K562 (cell line): ENCODE measurements around the gene CAPRIN1. TPM values are rescaled to one million over a fixed set of nuclear protein-coding genes. Genes with fewer than 3 reads are reported as not detected.

Experiments
- BRD4 ChIP-seq: fragments of 200-600 bp; sonication (generic); IDR thresholded peaks from 2 replicates; pipeline ENCODE4 v1.6.1; 2017; ENCODE audit warnings: inconsistent platforms
- CGGBP1 ChIP-seq: fragments of 250-450 bp; sonication (Bioruptor Pico); IDR thresholded peaks from 2 replicates; pipeline ENCODE4 v1.9.0; 2021; ENCODE audit warnings: mild to moderate bottlenecking
- ELF4 ChIP-seq: fragments of 450-650 bp; formaldehyde crosslinking; IDR thresholded peaks from 2 replicates; pipeline ENCODE4 v1.4.0; 2022; ENCODE audit warnings: missing genetic modification characterization
- FOXJ2 ChIP-seq: fragments of 200-800 bp; sonication (Bioruptor generic); IDR thresholded peaks from 2 replicates; pipeline ENCODE4 v1.6.1; 2016; ENCODE audit warnings: missing genetic modification characterization, missing compliant biosample characterization
- GATA2 ChIP-seq: sonication (generic); formaldehyde crosslinking; IDR thresholded peaks from 2 replicates; pipeline ENCODE4 v1.4.0; 2020; ENCODE audit warnings: mild to moderate bottlenecking, missing genetic modification reagents
- GATAD2A ChIP-seq: fragments of 450-650 bp; IDR thresholded peaks from 2 replicates; pipeline ENCODE4 v1.6.1; 2017
- HLTF ChIP-seq: fragments of 450-650 bp; IDR thresholded peaks from 2 replicates; pipeline ENCODE4 v1.6.1; 2016
- SPI1 ChIP-seq: IDR thresholded peaks from 2 replicates; pipeline ENCODE4 v1.6.1; 2011; ENCODE audit warnings: low read depth, low read length, control low read depth, borderline replicate concordance
- THRB ChIP-seq: fragments of 450-650 bp; formaldehyde crosslinking; conservative IDR thresholded peaks from 2 replicates; pipeline ENCODE4 v1.4.0; 2022; ENCODE audit warnings: mild to moderate bottlenecking, missing genetic modification characterization
- ZBTB1 ChIP-seq: sonication (generic); formaldehyde crosslinking; IDR thresholded peaks from 2 replicates; pipeline ENCODE4 v1.8.1; 2023; ENCODE audit warnings: missing genetic modification reagents, low read depth, mild to moderate bottlenecking, borderline replicate concordance
- ZNF175 ChIP-seq: fragments of 200-800 bp; sonication (Bioruptor generic); IDR thresholded peaks from 2 replicates; pipeline ENCODE4 v1.6.1; 2016; ENCODE audit warnings: low read depth, mild to moderate bottlenecking, missing genetic modification characterization, missing compliant biosample characterization
- ZNF282 ChIP-seq: sonication (generic); formaldehyde crosslinking; IDR thresholded peaks from 2 replicates; pipeline ENCODE4 v1.8.1; 2023; ENCODE audit warnings: missing genetic modification reagents
- ZNF408 ChIP-seq: fragments of 250-450 bp; sonication (Bioruptor Pico); IDR thresholded peaks from 2 replicates; pipeline ENCODE4 v1.4.0; 2020; ENCODE audit warnings: low read depth, mild to moderate bottlenecking, moderate library complexity
- polyA plus RNA-seq, 8 experiments: library from polyadenylated mRNA; depleted of rRNA in 4 of 8; stranded (reverse) in 5 of 8; unstranded in 3 of 8; fragments of >200 nt; fragmentation: Nextera tagmentation in 2 of 8; fragmentation: Illumina TruSeq in 1 of 8; extraction: Ambion mirVana in 2 of 8; extraction: Trizol in 1 of 8; gene quantifications; 2 replicates each; pipeline versions ENCODE4 v1.2.1 to v1.2.3, GENCODE V29; 2011 to 2014; ENCODE audit warnings: inconsistent platforms in 1 of 8, missing spikeins in 1 of 8
- total RNA-seq, 7 experiments: library from RNA; depleted of rRNA in 6 of 7; stranded (reverse); fragments of >200 nt in 6 of 7; fragmentation: Illumina TruSeq in 2 of 7; extraction: Trizol in 2 of 7; gene quantifications; 2 replicates each; pipeline versions ENCODE4 v1.2.1 to v1.2.3, GENCODE V29; 2011 to 2021; ENCODE audit warnings: low replicate concordance in 1 of 7

Gene CAPRIN1
- total and polyA plus RNA-seq, 9 of the 15 experiments (the other 6 are each of a cell fraction or from before 2014, with no cell fraction given) = 49.6 to 271 (median 244) TPM

DNA sequence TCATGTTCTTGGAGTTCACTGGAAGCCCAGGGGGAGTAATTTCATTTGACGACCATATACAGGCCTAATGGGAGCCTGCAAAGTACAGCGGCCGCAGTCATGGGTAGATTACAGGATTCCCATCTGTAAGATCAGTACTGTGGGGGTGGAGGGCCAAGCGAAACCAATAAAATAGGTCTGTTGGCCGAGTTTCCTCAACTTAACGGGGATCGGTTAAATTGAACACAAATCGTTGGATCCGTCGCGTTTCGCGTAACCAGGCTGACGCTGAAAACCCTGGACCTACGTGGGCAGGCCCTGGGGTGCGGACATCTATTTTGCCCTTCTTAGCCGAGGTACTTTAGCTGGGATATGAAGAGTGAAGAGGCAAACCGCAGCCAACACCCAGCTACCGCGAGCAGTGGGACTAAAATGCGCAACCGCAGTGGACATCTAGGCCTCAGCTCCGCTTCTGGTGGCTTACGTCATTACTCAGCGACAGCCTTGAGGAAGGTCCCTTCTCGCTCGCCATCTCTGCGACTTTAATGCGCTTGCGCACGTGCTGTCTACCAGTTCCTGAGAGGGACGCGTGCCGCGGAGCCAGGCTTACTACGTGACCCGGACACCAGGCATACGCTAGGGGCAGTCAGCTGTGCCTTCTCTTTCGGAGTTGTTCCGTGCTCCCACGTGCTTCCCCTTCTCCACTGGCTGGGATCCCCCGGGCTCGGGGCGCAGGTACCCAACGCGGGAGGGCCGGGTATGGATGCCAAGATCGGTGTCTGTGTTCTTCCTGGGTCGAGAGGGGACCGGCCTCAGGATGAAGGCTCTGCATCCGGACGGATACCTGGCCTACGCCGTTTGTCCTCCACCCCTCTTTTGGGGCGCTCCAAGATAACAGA, 53.8 kb downstream of the CAPRIN1 start, which contains the start of gene NAT10 (continued):
- peak; percentile 88 for TF ChIP-seq THRB (CRISPR knock-in tag)
- TF ChIP-seq GATA2 (CRISPR knock-in tag) = peak; percentile 59; the same call in 1 of the 2 replicates
- TF ChIP-seq ZNF175 = no peak
- peak; percentile 70; the same call in 1 of the 2 replicates for TF ChIP-seq FOXJ2 (tag)
- no peak for TF ChIP-seq ZBTB1 (CRISPR knock-in tag)
- peak; percentile 68 for TF ChIP-seq ELF4 (CRISPR knock-in tag)
- no peak for TF ChIP-seq ZNF408 (CRISPR knock-in tag)
- no peak for TF ChIP-seq ZNF282 (CRISPR knock-in tag)
- TF ChIP-seq CGGBP1 (CRISPR knock-in tag) = peak; percentile 70; the same call in 1 of the 2 replicates
- TF ChIP-seq GATAD2A = no peak
- no peak for TF ChIP-seq BRD4
- 0 out of 2 replicates have a peak, but pooled peaks have one; percentile 27 for TF ChIP-seq SPI1
- no peak for TF ChIP-seq HLTF
